ENCODE data around the gene MTHFD2.
"Not testable (repeated sequence)": the region's sequence is repeated elsewhere in the genome, so short reads cannot be mapped to it uniquely, and the experiment has no call there.

The MTHFD2 gene

DNA sequence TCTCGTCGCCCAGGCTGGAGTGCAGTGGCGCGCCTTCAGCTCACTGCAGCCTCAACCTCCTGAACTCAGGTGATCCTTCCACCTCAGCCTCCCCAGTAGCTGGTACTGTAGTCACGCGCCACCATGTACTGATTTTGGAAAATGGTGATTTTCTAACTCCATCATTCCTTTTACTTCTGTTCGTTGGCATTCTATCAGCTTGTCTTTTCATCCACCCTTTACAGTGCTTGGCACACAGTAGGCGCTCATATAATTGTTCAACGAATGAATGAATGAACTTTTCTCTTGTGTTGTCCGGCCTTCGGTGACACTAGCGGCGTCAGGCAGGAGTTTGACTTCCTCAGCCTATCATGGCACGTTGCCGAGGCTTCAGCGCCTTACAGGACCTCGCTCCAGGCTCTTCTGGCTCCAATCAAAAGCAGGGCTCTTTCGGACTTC lies 373 bp upstream of the MTHFD2 start:
- no peak for DNase-seq

DNA sequence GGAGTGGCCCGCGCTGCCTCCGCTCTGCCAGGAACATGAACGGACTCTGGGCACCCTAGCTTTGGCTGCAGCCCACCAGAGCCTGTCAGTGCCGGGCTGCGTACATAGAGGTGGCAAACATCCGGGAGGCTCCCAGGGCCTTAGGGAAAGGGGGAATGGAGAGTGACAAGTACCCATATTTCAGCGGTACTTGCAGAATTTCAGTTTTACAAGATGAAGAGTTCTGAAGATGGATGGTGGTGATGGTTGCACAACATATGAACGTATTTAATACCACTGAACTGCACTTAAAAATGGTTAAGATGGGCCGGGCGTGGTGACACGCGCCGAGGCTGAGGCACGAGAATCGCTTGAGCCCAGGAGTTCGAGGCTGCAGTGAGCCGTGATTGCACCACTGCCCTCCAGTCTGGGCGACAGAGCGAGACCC lies 873 bp downstream of the MTHFD2 start:
- no peak for DNase-seq

DNA sequence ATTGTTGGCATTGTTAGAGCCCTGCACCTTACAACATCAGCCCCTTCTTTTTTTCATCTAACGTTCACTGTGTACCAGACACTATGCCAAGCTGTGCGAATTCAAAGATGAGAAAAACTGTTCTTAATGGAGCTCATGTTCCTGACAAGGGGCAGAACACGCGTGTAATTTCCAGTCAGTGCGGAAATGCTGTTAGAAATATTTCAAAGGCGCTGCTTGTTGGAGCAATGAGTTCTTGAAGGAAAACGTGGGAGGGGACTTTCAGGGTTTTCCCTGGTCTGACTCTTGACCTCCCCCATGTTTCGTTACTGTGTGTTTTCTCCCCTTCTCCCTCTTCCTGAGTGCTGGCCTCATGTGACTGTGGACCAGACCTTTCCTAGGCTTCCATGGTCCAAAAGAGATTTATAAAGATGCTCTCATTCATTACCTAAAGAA lies 1.5 kb downstream of the MTHFD2 start:
- DNase-seq, result no peak

DNA sequence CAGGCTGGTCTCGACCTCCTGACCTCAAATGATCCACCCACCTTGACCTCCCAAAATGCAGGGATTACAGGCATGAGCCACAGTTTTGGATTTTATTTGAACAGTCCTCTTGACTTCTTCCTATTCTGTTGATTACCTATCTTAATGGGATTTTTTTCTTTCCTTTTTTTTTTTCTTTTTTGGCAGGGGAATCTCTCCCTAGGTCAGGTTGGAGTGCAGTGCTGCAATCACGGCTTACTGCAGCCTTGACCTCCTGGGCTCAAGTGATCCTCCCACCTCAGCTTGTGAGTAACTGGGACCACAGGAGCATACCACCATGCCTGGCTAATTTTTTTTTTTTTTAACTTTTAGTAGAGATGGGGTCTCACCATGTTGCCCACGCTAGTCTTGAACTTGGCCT lies 2.8 kb downstream of the MTHFD2 start:
- no peak for DNase-seq

DNA sequence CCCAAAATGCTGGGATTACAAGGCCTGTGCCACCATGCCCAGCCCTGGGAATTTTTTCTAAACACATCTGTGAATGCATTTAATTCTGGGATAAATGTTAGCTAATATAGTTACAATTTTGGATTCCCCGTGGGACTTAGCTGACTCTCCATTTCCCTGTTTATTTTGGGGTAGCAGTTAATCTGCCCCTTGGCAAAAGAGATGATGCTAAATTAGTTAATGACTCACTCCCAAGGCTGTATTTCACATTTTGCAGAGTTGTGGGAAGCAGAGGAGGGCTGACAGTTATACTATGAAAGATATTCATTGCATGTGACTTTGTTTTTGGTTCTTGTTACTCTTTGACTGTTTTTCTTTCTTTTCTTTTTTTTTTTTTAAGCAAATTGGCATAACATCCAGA lies 3.2 kb downstream of the MTHFD2 start:
- DNase-seq, result no peak

DNA sequence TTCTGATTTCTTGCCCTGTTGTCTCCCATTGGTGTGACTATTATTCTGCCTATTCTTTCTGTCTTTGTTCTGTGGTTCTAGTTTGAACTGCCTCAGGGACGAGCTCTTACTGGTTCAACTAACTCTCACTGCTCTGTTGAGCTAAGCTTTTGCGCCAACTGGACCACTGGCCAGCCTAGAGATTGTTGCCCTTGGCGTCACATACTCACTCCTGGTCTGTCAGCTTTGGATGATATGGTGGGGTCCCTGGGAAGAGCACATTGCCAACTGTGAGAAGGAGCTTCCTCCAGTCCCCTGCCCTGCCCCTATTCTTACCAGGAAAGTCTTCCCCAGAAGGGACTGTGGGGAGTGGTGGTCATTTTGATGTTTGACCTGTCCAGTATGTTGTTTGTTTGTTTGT lies 6.0 kb downstream of the MTHFD2 start:
- no peak for DNase-seq

DNA sequence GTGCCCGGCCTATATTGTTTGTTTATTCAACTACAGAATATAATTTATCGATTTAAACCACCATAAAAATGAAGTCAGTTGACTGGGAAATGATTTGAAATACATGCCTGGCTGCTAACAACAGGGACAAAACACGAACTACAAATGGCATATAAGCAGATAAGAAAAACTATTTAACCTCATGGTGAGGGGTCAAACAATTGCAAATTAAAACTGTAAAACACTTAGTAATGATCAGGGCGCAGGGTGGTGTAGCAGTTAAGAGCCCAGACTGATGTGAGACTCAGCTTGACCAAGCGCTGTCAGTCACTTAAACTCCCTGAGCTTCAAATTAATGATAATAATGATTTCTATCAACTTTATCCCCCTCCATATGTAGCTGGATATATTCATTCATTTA lies 6.7 kb downstream of the MTHFD2 start:
- no peak for DNase-seq

DNA sequence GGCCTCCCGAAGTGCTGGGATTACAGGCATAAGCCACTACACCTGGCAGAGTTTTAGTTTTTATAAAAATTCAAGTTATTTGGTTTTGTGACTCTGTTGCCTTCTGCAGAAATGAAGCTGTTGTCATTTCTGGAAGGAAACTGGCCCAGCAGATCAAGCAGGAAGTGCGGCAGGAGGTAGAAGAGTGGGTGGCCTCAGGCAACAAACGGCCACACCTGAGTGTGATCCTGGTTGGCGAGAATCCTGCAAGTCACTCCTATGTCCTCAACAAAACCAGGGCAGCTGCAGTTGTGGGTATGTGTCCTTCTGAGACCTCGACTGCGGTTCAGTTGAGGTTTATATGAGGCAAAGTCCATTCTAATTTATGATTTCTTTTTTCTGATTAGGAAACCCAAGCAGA lies 7.2 kb downstream of the MTHFD2 start:
- no peak for DNase-seq

DNA sequence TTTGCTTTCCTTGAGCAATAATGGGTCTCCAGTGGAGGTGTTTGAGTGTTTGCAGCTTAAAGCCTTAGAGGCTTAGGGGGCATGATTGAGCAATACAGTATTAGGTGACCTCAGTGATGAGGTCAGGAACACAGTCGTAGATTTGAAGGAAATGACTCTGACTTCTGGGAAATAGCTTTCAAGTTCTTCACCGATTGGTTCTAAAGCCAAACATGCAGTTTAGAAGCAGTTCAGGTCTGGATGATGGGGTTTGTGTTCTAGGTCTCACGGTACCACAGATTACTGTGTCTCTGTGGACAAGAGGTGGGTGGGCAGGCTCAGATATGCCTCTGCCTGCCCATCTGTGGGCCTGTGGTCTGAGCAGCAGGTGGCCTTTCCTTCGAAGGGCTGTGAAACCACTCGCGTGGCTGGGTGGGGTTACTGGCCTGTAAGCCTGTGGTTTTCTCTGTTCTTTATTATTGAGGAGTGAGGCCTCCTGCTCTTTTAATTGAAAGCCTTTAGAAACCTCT lies 7.8 kb downstream of the MTHFD2 start:
- peak; percentile 45 for DNase-seq

DNA sequence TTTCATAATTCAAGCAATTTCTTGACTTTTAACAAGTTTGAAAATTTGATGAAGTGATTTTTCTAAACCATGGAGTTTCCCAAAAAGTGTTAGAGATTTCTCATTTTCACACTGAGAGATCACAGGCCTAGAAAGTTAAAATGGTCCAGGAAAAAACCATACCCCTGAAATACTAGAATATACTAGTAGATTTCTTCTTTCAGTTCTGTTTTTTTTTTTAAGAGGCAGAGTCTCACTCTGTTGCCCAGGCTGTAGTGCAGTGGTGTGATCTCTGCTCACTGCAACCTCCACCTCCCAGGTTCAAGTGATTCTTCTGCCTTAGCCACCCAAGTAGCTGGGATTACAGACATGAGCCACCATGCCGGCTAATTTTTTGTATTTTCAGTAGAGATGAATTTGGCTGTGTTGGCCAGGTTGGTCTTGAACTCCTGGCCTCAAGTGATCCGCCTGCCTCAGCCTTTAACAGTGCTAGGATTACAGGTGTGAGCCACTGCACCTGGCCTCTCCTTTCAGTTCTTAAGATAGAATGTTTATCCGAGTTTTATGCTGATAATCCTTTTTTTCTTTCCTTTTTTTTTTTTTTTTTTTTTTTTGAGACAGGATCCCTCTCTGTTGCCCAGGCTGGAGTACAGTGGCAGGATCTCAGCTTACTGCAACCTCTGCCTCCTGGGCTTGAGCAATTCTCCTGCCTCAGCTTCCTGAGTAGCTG lies 14.4 kb downstream of the MTHFD2 start:
- DNase-seq, result no peak

DNA sequence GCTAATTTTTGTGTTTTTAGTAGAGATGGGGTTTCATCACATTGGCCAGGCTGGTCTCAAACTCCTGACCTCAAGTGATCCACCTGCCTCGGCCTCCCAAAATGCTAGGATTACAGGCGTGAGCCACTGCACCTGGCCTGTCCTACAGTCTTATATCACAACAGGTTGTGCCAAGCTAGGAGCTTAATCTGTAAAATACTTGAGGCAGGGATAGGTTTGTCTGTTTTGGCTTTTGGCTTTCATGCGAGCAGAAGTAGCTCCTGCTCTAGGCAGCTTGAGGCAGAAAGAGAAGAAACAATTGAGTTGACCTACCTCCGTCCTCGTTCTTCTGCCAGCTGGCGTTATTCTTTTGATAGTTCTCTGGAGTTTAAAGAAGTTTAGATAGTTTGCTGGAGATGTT lies 17.4 kb downstream of the MTHFD2 start:
- not testable (repeated sequence) for DNase-seq

DNA sequence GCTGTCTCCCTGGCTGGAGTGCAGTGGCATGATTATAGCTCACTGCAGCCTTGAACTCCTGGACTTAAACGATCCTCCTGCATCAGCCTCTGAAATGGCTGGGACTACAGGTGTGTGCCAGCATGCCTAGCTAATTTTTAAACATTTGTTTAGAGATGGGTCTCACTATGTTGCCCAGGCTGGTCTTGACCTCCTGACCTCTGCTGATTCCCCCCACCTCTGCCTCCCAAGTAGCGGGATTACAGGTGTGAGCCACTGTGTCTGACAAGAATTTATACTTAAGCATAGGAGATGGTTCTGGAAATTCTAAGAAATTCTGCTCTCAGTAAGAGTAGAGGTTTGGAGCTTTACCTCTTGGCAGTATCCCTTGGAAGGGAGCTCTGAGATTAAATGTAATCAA lies 18.2 kb downstream of the MTHFD2 start:
- DNase-seq, result no peak

DNA sequence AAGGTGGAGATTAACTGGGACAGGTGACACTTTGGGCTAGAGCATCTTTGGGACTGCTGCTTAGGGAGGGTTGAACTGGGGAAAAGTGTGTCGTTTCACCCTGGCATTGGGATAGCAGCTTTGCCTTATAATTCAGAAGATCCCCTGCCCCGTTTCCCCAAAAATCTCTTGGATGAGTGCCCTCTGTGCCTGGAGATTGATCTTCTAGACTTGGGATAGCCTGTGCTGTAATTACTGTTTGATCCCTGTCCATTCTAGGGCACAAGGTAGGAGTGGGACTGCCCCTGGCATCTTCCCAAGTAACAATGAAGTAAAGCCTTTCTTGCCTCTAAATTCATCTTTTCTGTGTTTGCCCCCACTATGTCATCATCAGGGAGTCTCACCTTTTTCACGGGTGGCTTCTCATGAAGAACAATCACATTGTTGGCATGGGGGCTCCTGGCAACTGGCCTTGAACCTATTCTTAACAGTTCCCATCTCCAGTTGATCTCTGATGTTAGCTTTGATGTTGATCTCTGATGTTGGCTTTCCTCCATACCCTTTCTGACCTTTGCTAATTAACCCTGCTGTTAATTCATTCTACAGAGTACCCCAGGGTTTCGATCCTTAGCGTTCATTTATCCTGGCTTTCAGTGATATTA lies 21.6 kb downstream of the MTHFD2 start:
- no peak for DNase-seq

DNA sequence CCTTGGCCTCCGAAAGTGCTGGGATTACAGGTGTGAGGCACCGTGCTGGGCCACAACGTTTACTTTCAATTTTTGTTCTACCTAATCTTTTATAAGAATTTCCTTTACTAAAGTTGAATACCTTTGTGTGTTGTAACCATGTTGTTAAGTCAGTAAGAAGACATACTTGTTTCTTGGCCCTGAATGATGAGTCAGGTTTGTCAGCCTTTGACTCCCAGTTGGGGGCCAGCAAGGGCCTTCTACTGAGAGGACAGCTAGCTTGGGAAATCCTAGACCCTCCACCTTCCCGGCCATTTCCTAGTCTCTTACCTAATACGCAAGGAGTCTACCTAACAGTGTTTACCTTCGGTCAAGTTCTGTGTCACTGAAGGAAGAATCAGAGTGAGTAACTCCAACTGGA lies 22.7 kb downstream of the MTHFD2 start:
- no peak for DNase-seq

DNA sequence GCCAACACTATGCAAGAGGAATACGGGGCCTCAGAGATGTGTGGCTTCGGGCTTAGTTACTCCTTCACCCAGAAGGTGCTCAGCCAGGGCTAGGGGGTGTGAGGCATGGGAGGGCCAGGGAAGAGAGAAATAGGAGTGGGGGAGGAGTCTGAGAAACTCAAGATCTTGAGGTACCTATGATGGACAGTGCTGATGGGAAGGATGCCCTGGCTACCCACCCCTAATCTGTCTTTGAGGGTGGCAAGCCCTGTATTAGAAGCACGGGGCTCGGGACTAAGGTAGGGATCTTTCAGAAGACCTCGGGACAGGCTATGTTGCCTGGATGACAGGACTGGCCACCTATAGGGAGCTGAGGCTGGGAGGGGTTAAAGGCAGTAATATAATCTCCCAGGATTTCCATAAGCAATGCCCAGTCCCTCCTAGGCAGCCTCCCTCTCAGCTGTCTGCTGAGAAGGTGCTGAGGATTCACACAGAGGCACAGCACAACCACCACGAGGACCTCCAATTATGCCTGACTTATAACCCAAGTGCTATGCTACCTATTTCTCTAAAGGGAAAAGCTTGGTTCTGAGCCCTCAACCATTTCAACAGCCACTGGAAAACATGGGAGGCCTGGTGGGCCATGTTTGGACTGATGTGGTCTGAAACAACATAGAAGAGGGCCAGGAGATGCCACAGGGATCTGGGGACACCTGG lies 23.3 kb downstream of the MTHFD2 start:
- DNase-seq, result peak; percentile 47

DNA sequence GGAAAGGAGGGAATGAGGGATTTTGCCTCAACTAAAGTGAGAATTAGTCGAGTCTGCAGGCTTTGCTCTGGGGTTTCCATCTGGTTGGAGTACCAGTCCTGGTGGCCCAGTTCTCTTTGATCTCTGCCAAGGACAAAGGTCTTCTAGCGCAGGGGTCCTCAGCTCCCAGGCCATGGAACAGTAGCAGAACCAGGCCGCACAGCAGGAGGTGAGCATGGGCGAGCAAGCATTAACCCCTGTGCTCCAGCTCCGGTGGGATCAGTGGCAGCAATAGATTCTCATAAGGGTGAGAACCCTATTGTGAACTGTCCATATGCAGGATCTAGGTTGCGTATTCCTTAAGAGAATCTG lies 23.9 kb downstream of the MTHFD2 start:
- no peak for DNase-seq

DNA sequence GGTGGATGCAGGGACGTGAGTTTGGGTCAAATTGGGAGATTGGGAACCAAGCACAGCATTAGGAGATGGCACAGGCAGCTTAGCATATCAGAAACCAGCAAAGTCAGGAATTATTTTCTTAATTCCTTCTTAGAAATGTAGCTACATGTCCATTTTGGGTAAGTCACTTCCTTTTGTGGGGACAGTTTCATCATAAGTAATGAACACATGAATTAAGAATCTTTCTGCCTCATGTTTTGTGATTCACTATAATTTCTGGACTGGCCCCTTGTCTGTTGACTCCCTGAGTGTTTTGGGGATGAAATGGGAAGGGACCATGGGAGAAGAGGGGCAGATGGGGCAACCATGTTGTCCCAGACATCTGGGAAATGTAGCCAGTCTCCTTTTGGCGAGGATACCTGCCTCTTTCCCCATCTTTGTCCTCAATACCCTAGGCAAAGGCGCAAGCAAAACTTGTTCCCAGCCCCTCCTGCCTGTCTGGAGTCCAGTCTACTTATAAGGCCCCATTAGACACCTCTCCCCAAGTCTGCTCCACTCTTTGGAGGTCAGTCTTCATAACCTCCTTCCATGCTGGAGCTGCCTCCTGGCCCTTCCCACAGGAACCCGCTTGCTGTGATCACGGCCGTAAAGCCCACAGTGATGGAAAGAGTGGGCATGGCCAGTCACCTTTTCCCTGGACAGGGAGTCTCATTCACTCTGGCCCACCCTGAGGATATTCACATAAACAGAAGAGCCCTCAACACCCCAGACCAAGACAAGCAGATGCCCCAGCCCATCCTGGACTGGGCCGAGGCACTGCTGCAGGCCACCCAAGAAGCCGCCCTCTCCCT lies 25.7 kb downstream of the MTHFD2 start:
- no peak for DNase-seq

DNA sequence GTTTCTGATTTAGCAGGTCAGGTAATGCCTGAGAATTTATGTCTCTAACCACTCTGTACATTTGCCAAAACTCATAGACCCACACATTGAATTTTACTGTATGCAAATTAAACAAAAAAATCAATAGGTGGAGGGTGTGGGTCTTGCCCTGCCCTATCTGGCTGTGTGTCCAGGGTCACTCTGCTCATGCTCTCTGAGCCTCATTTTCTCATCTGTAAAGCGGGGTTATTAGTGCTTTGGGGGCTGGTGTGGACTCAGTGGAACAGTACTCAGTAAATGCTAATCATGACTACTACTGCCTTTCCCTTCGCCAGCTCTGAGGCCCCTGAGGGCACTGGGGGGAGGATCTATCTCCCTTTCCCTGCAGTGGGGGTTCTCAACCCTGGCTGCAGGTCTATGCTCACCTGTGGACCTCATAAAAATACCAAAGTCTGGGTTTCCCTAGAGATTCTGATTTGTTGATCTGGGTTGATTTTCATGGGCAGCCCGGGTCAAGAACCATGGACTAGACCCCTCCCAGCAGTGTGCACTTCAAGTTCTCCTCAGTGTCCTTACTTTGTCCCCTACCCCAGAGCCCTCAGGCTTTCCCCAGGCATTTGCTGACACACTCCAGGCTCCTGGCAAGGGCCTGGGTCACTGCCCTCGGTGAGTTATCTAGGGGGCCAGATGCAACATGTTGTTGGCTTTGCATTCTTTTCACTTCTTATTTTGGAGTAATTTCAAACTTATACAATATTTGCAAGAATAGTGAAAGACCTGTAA lies 27.5 kb downstream of the MTHFD2 start:
- no peak for DNase-seq

DNA sequence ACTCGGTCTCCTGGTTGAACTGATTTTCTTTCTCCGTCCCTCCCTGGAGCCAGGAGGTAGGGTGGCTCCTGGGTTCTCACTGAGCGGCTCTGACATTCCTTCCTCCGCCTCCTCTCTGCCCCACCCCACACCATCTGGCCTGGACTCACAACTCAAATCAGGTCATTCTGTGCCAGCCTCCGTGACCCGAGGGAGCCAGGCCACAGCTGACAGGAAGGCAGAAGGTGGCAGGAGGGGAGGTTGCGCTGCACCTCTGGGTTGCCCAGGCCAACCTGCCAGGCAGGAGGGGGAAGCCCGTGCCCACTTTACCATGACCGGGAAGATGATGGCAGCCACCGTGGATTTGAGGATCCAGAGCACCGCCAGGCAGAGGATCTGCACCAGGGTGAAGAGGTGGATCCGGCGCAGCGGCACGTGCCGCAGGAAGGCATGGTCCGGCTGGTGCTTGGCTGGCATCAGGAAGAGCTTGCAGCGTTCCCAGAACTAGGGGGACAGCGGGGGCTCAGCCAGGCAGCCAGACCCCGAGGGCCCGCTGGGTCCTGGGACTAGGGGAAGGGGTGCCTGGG lies 28.3 kb downstream of the MTHFD2 start:
- peak; percentile 75 for DNase-seq

DNA sequence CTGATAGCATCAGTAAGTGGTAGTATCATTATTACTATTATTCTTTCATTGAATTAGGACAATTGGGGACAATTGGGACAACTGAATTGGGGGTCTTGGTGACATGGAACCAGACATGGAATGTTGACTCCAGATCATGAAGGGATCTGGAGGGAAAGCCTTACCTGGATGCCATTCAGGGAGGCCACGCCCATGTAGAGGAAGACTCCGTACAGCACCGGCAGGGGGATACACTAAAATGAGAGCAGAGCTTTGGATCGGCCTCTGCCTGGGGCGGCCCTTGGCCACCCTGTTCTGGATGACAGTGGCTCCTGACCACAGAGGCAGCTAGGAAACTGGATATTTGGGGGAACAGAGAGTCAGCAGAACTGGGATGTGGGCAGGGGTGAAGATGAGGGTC lies 29.2 kb downstream of the MTHFD2 start:
- DNase-seq, result no peak

DNA sequence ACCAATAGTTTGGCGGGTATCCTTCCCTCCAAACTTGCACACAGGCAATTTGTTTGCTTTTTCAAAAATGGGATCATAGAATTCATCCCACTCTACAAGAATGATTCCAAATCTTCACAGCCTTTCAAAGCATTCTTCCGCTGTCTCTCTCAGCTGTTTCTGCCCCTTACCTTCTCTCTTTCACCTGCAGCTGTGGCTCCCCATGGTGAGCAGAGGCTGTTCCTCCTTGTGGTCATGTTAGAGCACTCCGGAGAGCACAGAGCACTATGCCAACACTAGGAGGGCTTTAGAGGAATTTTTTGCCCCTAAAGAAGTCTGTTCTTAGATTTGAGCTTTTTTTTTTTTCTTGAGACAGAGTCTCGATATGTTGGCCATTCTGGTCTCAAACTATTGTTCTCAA lies 30.4 kb downstream of the MTHFD2 start:
- DNase-seq, result no peak

DNA sequence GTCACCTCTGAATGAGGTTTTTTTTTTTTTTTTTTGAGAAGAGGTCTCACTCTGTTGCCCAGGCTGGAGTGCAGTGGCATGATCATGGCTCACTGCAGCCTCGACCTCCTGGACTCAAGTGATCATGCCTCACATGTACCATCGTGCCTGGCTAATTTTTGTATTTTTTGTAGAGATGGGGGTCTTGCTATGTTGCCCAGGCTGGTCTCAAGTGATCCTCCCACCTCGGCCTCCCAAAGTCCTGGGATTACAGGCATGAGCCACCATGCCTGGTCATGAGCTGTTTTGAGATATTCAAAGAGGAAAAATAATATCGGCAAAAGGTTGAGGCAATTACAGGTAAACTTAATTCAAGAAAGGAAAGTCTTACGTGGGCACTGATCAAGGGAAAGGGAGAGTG lies 31.4 kb downstream of the MTHFD2 start:
- not testable (repeated sequence) for DNase-seq
